Left lung (tissue), 14 donors: ENCODE data around the gene WRAP53. TPM values are rescaled to one million over a fixed set of nuclear protein-coding genes. Genes with fewer than 3 reads are reported as not detected.
"Not testable (repeated sequence)": the region's sequence is repeated elsewhere in the genome, so short reads cannot be mapped to it uniquely, and the experiment has no call there.

ENCODE experiments used
- ATAC-seq: fragments of 200-7000 bp; cut with Tn5 transposase; one replicate; pipeline ENCODE4 v1.9.1; 2020; ENCODE audit warnings: moderate library complexity
- DNase-seq, 4 donors: peaks; one replicate each; pipeline ENCODE4 v3.0.0-alpha.2; 2013 to 2020
- H3K27ac ChIP-seq, 2 donors: fragments of 200-600 bp; sonication (generic) in 1 of 2; one replicate each; pipeline versions ENCODE4 v1.5.0 to v1.8.0; 2020 to 2021
- H3K27me3 ChIP-seq, 2 donors: fragments of 200-600 bp; sonication (generic) in 1 of 2; one replicate each; pipeline versions ENCODE4 v1.5.0 to v1.8.0; 2020 to 2021
- H3K36me3 ChIP-seq, 2 donors: fragments of 200-600 bp; sonication (generic) in 1 of 2; one replicate each; pipeline versions ENCODE4 v1.5.0 to v1.8.0; 2020 to 2021
- H3K4me1 ChIP-seq, 2 donors: fragments of 200-600 bp; one replicate each; pipeline ENCODE4 v1.8.0; 2021
- H3K4me3 ChIP-seq, 2 donors: fragments of 200-600 bp; sonication (generic) in 1 of 2; one replicate each; pipeline versions ENCODE4 v1.5.0 to v1.8.0; 2020 to 2021; ENCODE audit warnings: mild to moderate bottlenecking in 1 of 2
- H3K9me3 ChIP-seq, 2 donors: fragments of 200-600 bp; sonication (generic) in 1 of 2; one replicate each; pipeline versions ENCODE4 v1.5.0 to v1.8.0; 2020 to 2021
- intact Hi-C, 2 donors: fragments of 100-400 bp; cut with DNase I; formaldehyde crosslinking; loops; one replicate each; pipeline versions ENCODE4 v1.11.2 to v1.14.2; 2022
- long read RNA-seq, 12 donors: library from polyadenylated mRNA in 2 of 12; unstranded in 2 of 12; transcript quantifications; one replicate each; pipeline ENCODE4 v2.0.0 and lab custom pipeline, GENCODE V29; 2019 to 2026
- polyA plus RNA-seq, 6 donors: library from polyadenylated mRNA; unstranded; fragments of 120-200 nt; gene quantifications; one replicate each; pipeline ENCODE4 v1.2.1, GENCODE V29; 2013; ENCODE audit not compliant: insufficient read length in 6 of 6
- total RNA-seq, 2 donors: library from RNA; stranded (reverse); fragmentation: NEBNext Ultra II Directional; extraction: Animal tissue kit (Norgen Biotek cat#: 25700); gene quantifications; one replicate each; pipeline ENCODE4 v1.2.1, GENCODE V29; 2021
- TF ChIP-seq, protein P1 (sequence below), 2 donors: fragments of 200-600 bp; sonication (generic) in 1 of 2; IDR thresholded peaks; one replicate each; pipeline versions ENCODE4 v1.5.0 to v1.8.0; 2021; ENCODE audit warnings: antibody characterized with exemption in 2 of 2
- donor health status: DM: no; HTN: yes; CAD: no.
- donor health status: DM: no; HTN: no; CAD: no.

The WRAP53 gene
- total RNA-seq (10 to 100 TPM in 1 of 2 donors, 1 to 10 TPM in 1; 9.4 to 10.6 TPM), polyA plus RNA-seq (10 to 100 TPM; 13.3 to 16.0 (median 14.0) TPM)
- long read RNA-seq, donor 1, full-length matches to known transcripts, result 3 of 3 reads
- long read RNA-seq, donor 1, partial matches to known transcripts, result 0 of 3 reads
- long read RNA-seq, donor 1, other reads (novel, unspliced or antisense), result 0 of 3 reads
- long read RNA-seq, donor 2, full-length matches to known transcripts, result 6 of 6 reads
- long read RNA-seq, donor 2, partial matches to known transcripts, result 0 of 6 reads
- long read RNA-seq, donor 2, other reads (novel, unspliced or antisense), result 0 of 6 reads
- long read RNA-seq, donor 3, full-length matches to known transcripts, result 4 of 4 reads
- long read RNA-seq, donor 3, partial matches to known transcripts, result 0 of 4 reads
- long read RNA-seq, donor 3, other reads (novel, unspliced or antisense), result 0 of 4 reads
- long read RNA-seq, donor 4, partial matches to known transcripts, result 0 of 6 reads
- long read RNA-seq, donor 4, other reads (novel, unspliced or antisense), result 2 of 6 reads
- long read RNA-seq, donor 5, transcript WRAP53-202 (11 exons, 1,905 nt), result major isoform, 6 of 6 reads
- long read RNA-seq, donor 5, partial matches to known transcripts, result 0 of 6 reads
- long read RNA-seq, donor 5, other reads (novel, unspliced or antisense), result 0 of 6 reads
- long read RNA-seq, donor 6, full-length matches to known transcripts, result 3 of 3 reads
- long read RNA-seq, donor 6, partial matches to known transcripts, result 0 of 3 reads
- long read RNA-seq, donor 6, other reads (novel, unspliced or antisense), result 0 of 3 reads
- long read RNA-seq, donor 7, full-length matches to known transcripts, result 2 of 2 reads
- long read RNA-seq, donor 7, partial matches to known transcripts, result 0 of 2 reads
- long read RNA-seq, donor 7, other reads (novel, unspliced or antisense), result 0 of 2 reads
- long read RNA-seq, donor 8, full-length matches to known transcripts, result 2 of 2 reads
- long read RNA-seq, donor 8, partial matches to known transcripts, result 0 of 2 reads
- long read RNA-seq, donor 8, other reads (novel, unspliced or antisense), result 0 of 2 reads
- long read RNA-seq, donor 9, result 0 reads
- long read RNA-seq, donor 10, full-length matches to known transcripts, result 9 of 10 reads
- long read RNA-seq, donor 10, partial matches to known transcripts, result 0 of 10 reads
- long read RNA-seq, donor 10, other reads (novel, unspliced or antisense), result 1 of 10 reads
- long read RNA-seq, donor 11, result 0 reads
- long read RNA-seq, donor 12, partial matches to known transcripts, result 90 of 97 reads
- long read RNA-seq, donor 12, other reads (novel, unspliced or antisense), result 6 of 97 reads

DNA sequence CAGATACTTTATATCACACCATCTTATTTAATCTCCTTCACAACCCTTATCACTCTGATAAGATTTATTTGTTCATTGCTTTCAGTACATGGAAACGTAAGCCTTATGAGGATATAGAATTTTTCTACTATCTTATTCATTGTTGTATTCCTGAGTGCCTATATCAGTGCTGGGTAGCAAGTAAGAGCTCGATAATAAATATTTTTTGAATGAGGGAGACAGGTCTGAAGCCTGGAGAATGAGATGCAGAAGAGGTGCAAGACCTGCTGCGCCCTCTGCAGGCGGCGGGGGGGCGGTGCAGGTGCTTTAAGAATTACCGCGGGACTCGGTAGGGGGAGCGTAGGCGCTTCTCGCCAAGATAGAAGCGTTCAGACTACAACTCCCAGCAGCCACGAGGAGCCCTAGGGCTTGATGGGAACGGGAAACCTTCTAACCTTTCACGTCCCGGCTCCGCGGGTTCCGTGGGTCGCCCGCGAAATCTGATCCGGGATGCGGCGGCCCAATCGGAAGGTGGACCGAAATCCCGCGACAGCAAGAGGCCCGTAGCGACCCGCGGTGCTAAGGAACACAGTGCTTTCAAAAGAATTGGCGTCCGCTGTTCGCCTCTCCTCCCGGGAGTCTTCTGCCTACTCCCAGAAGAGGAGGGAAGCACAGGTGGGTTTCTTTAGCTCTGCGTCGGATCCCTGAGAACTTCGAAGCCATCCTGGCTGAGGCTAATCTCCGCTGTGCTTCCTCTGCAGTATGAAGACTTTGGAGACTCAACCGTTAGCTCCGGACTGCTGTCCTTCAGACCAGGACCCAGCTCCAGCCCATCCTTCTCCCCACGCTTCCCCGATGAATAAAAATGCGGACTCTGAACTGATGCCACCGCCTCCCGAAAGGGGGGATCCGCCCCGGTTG, at the start of gene WRAP53:
Gene WRAP53 (plus strand): TSS at position 570 of the 900 bp plus-strand sequence. CDS start 172 bp downstream, at position 742.
- TF ChIP-seq, protein P1, sequence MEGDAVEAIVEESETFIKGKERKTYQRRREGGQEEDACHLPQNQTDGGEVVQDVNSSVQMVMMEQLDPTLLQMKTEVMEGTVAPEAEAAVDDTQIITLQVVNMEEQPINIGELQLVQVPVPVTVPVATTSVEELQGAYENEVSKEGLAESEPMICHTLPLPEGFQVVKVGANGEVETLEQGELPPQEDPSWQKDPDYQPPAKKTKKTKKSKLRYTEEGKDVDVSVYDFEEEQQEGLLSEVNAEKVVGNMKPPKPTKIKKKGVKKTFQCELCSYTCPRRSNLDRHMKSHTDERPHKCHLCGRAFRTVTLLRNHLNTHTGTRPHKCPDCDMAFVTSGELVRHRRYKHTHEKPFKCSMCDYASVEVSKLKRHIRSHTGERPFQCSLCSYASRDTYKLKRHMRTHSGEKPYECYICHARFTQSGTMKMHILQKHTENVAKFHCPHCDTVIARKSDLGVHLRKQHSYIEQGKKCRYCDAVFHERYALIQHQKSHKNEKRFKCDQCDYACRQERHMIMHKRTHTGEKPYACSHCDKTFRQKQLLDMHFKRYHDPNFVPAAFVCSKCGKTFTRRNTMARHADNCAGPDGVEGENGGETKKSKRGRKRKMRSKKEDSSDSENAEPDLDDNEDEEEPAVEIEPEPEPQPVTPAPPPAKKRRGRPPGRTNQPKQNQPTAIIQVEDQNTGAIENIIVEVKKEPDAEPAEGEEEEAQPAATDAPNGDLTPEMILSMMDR (IDR thresholded peaks at IDR 0.05), result peak; percentile 97 to 99
- H3K27me3 ChIP-seq, result no peaks in the 10 kb centered on the region
- H3K27ac ChIP-seq, result peak within 1 kb of the TSS; percentile 97 to 98
- peaks cover 19 to 32% of the 10 kb centered on the region in 2 donors for H3K4me1 ChIP-seq
- ATAC-seq (peak; percentile 92), DNase-seq (peak; percentile 96 to 99 (median 97))
- H3K4me3 ChIP-seq, result peak within 1 kb of the TSS; percentile 94 to 96
- H3K36me3 ChIP-seq, result peaks cover 0 to 23% of the 10 kb centered on the region in 2 donors
- intact Hi-C loops, result loop anchor here in 1 of 2 donors (10.0 kb wide), 1 partner anchor 53 kb away; the partner anchor contains the start of gene SHBG
- no peaks in the 10 kb centered on the region for H3K9me3 ChIP-seq

DNA sequence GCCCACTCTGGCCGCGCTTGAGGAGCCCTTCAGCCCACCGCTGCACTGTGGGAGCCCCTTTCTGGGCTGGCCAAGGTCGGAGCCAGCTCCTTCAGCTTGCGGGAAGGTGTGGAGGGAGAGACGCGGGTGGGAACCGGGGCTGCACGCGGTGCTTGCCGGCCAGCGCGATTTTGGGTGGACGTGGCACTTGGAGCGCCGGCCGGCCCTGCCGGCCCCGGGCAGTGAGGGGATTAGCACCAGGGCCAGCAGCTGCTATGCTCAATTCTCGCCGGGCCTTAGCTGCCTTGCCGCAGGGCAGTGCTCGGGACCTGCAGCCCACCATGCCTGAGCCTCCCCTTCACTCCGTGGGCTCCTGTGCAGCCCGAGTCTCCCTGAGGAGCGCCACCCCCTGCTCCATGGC, 47.5 kb upstream of the WRAP53 start:
- no peak overlapping the region for H3K4me3 ChIP-seq
- DNase-seq (no peak), ATAC-seq (no peak)
- TF ChIP-seq, protein P1 (IDR thresholded peaks at IDR 0.05), result no peak
- no peaks in the 10 kb centered on the region for H3K9me3 ChIP-seq
- peaks cover 0 to 4% of the 10 kb centered on the region in 2 donors for H3K4me1 ChIP-seq
- intact Hi-C loops, result no loop called here
- H3K36me3 ChIP-seq, result no peaks in the 10 kb centered on the region
- H3K27me3 ChIP-seq, result peaks cover 0 to 7% of the 10 kb centered on the region in 2 donors
- no peak overlapping the region for H3K27ac ChIP-seq

DNA sequence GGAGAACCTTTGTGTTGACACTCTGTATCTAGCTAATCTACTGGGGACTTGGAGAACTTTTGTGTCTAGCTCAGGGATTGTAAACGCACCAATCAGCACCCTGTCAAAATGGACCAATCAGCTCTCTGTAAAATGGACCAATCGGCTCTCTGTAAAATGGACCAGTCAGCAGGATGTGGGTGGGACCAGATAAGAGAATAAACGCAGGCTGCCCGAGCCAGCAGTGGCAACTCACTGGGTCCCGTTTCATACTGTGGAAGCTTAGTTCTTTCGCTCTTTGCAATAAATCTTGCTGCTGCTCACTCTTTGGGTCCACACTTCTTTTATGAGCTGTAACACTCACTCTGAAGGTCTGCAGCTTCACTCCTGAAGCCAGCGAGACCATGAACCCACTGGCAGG, 46.6 kb upstream of the WRAP53 start:
- H3K9me3 ChIP-seq, H3K4me1 ChIP-seq, intact Hi-C loops, ATAC-seq, H3K4me3 ChIP-seq, DNase-seq, H3K27ac ChIP-seq, H3K36me3 ChIP-seq, H3K27me3 ChIP-seq: not testable (repeated sequence)

- Histone ChIP-seq H3K27ac (no peak overlapping the region), H3K9me3 (no peaks in the 10 kb centered on the region), H3K4me1 (peaks cover 0 to 4% of the 10 kb centered on the region in 2 donors), H3K4me3 (no peak overlapping the region), H3K36me3 (no peaks in the 10 kb centered on the region), H3K27me3 (peaks cover 0 to 31% of the 10 kb centered on the region in 2 donors)
- TF ChIP-seq, protein P1 (IDR thresholded peaks at IDR 0.05), result no peak
- no peak for DNase-seq
- intact Hi-C loops, result no loop called here
- no peak for ATAC-seq
Observed at GRCh38 chr17:7644775-7645174, 43.5 kb upstream of the WRAP53 start.
